Cardiac fibroblast (primary cell): ENCODE data around the gene EPHB1.

Experiments
- DNase-seq, 2 donors: peaks; one replicate each; pipeline versions ENCODE4 v3.0.0 to v3.0.0-alpha.2; 2010; ENCODE audit warnings: low read depth in 2 of 2
- H3K4me3 ChIP-seq, 2 donors: replicated peaks in 1 of 2; 1 replicate in 1 of 2; 2 replicates in 1 of 2; pipeline ENCODE4 v1.5.1; 2011; ENCODE audit warnings: low read depth in 2 of 2, low read length in 2 of 2, mild to moderate bottlenecking in 2 of 2, moderate library complexity in 1 of 2
- TF ChIP-seq, protein P1 (sequence below): IDR thresholded peaks from one replicate; pipeline ENCODE4 v1.5.1; 2011; ENCODE audit warnings: low read depth, mild to moderate bottlenecking, low read length, inconsistent platforms

The EPHB1 gene

GRCh38 chr3:134793562-134793961, 1.5 kb upstream of the EPHB1 start:
- no peak overlapping the region for H3K4me3 ChIP-seq
- no peak for DNase-seq
- TF ChIP-seq, protein P1, sequence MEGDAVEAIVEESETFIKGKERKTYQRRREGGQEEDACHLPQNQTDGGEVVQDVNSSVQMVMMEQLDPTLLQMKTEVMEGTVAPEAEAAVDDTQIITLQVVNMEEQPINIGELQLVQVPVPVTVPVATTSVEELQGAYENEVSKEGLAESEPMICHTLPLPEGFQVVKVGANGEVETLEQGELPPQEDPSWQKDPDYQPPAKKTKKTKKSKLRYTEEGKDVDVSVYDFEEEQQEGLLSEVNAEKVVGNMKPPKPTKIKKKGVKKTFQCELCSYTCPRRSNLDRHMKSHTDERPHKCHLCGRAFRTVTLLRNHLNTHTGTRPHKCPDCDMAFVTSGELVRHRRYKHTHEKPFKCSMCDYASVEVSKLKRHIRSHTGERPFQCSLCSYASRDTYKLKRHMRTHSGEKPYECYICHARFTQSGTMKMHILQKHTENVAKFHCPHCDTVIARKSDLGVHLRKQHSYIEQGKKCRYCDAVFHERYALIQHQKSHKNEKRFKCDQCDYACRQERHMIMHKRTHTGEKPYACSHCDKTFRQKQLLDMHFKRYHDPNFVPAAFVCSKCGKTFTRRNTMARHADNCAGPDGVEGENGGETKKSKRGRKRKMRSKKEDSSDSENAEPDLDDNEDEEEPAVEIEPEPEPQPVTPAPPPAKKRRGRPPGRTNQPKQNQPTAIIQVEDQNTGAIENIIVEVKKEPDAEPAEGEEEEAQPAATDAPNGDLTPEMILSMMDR: no peak

DNA sequence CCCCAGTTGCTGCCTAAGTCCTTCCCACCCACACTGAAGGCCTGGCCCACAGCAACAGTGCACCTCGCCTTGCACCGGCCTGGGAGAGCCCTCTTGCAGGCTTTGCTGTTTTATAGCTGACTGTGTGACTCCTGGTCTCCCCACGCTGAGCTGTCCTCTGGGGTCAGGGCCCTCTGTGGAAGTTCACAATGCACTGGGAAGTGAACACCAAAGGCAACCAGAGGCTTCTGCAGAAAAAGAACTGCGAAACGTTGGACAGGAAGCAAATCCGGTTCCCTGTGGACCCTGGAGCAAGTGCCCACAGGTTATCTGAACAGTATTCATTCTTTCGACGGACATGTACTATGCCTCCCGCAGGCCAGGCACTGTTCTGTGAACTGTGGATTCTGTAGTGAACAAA, 737 bp upstream of the EPHB1 start:
- no peak for DNase-seq
- TF ChIP-seq, protein P1: no peak
- H3K4me3 ChIP-seq: no peak overlapping the region

DNA sequence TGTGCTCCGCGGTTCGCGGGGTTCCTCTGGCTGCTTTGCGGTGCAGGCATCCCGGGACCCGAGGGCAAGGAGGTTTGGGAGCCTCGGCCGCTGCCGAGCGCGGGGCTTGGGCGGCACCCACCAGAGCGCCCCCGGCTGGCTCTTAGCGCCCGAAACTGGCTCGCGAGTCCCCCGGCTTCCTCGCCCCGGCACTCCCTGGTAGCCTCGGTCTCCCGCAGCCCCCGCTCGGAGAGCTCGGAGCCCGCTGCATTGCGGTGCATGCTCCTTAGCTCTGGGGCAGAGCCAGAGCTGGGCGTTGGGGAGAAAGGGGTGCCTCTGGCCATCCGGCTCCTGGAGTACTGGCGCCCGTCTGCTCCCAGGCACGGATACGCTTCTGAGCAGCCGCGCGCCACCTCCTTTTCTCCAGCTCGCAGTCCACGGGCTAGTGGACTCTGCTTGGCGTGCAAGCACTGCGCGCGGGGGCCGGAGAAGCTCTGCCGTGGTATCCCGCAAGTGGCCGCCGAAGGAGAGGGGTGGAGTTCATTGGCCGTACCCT, 753 bp downstream of the EPHB1 start:
- TF ChIP-seq, protein P1: no peak
- H3K4me3 ChIP-seq: peak overlapping the region; percentile 40 to 51
- DNase-seq: peak; percentile 22 to 40

DNA sequence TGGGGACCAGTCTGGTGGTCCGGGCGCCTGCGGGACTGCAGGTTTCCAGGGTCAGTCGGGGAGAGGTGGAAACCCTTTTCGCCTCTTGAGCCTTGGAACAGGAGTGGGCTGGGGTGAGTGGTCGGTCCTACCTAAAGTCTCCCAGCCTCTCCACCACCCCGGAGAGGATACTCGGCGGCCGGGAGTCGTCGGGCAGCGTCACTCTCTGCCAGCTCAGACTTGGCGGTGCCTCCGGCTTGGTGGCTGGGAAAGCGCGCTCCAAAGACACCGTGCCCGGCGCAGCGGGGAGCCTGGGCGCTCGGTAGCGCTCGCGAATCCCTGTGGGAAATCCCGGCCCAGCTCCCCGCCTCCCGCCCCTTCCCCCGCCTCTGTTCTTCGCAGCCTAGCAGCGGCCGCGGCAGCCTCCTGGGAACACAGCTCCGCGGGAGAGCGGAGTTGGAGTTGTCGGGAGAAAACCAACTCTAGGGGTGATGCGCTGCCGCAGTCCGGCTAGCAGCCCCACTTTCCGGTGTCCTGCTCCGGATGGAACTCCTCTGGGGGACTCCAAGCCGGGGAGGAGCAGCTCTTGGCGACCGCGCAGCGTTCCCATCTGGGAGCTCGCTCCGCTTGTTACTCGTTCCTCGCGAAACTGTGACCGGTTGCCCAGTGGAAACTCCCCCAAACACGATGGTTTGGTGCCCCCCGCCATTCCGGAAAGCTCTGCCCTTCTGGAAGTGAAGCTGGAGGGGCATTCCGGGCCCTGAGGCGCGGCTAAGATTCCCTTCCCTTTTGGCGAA, 1.4 kb downstream of the EPHB1 start:
- DNase-seq: peak; percentile 7 to 14
- TF ChIP-seq, protein P1: no peak
- peak overlapping the region; percentile 40 to 51 for H3K4me3 ChIP-seq

- TF ChIP-seq, protein P1: no peak
- H3K4me3 ChIP-seq: no peak overlapping the region
- peak in 1 of 2 donors; percentile 4 for DNase-seq
These were observed 2.1 kb downstream of the EPHB1 start for GRCh38 chr3:134797057-134797740.

DNA sequence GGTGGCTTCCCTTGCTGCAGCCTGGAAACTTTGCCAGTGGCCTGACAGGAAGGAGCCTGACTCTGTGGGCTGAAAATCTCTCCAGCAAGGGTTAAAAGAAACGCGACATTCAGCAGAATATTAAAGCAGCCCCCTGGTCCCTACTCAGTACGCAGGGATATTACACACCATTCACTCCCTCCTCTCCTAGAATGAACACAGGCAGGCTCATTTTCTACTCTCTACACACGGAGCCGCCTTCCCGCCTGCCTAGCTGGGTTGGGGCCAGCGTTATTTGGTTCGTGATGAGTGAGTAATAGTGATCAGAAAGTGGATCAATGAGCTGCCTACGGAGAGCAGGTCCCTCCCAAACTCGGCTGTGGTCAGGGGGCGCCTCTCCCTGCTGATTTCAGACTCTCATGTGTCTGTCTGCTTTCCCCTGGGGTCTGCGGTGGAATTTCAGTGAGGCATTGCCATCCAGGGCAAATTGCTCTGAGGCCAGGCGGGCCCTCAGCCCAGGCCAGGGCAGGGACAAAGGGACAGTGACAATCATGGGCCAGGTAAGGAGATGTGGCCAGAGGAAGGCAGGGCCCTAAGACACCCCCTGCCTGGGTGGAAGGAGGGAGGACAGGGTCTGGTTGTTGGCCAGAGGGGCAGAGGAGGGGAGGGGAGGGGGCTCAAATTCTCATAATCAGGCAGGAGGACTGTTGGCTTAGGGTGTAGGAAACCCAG, 2.8 kb downstream of the EPHB1 start:
- no peak for DNase-seq
- H3K4me3 ChIP-seq: no peak overlapping the region
- TF ChIP-seq, protein P1: no peak
